MG63 (cell line): ENCODE results near the gene ADSS1. TPM values are rescaled to one million over a fixed set of nuclear protein-coding genes. Genes with fewer than 3 reads are reported as not detected.

Experiments
- DNase-seq: peaks from one replicate; pipeline ENCODE4 v3.0.0-alpha.2; 2020
- H3K27me3 ChIP-seq: fragments of 250-450 bp; sonication (Bioruptor Pico); 2 replicates; pipeline ENCODE4 v1.5.1; 2020; ENCODE audit warnings: mild to moderate bottlenecking, moderate library complexity
- H3K36me3 ChIP-seq: fragments of 250-450 bp; sonication (Bioruptor Pico); 2 replicates; pipeline ENCODE4 v1.5.1; 2020; ENCODE audit warnings: mild to moderate bottlenecking, moderate library complexity
- H3K4me3 ChIP-seq: fragments of 250-450 bp; sonication (Bioruptor Pico); 2 replicates; pipeline ENCODE4 v1.5.1; 2020; ENCODE audit warnings: mild to moderate bottlenecking, moderate library complexity
- H3K9me3 ChIP-seq: fragments of 250-450 bp; sonication (Bioruptor Pico); 2 replicates; pipeline ENCODE4 v1.5.1; 2020; ENCODE audit warnings: mild to moderate bottlenecking, moderate library complexity
- total RNA-seq: library from RNA; depleted of rRNA; stranded (reverse); fragments of >200 nt; shearing (Covaris generic); gene quantifications from 2 replicates; pipeline ENCODE4 v1.2.3, GENCODE V29; 2014; ENCODE audit warnings: low replicate concordance; rRNA removed

Gene ADSS1
- 4.0 and 4.2 TPM in 2 replicates for total RNA-seq

DNA sequence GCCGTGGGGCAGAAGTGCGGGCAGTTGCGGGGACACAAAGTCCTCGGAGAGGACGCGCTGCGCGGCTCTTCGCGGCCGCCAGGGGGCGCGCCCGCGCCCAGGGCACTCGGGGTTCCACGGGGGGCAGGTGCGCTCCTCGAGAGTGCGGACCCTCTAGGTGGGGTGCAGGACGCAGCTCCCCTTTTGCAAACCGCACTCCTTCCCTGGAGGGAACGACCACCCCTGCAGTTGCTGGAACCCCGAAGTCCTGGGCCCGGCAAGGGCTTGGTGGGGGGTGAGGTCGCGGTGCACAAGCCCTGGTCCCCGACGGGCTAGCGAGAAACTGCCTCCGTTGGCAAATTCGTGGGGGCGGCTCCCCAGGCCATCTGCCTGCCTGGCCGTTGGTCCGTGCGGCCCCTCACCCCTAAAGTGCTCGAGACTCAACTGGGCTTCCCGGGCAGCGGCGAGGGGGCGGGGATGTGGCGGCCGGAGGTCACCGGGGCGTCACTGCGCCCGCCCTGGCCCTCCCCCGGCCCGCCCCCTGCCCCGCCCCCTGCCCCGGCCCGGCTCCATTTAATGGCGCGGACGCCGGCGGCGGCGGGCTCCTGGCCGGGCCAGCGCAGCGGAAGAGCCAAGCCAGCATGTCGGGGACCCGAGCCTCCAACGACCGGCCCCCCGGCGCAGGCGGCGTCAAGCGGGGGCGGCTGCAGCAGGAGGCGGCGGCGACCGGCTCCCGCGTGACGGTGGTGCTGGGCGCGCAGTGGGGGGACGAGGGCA, at the start of gene ADSS1:
TSS of gene ADSS1 (plus strand) at position 579 of the 756 bp plus-strand sequence. CDS start at position 621, 42 bp downstream.
- Histone ChIP-seq H3K27me3 (no peaks in the 10 kb centered on the region), H3K4me3 (peak within 1 kb of the TSS; percentile 34), H3K36me3 (no peaks in the 10 kb centered on the region; the same call in 1 of the 2 replicates), H3K9me3 (no peaks in the 10 kb centered on the region)
- DNase-seq: peak; percentile 61

DNA sequence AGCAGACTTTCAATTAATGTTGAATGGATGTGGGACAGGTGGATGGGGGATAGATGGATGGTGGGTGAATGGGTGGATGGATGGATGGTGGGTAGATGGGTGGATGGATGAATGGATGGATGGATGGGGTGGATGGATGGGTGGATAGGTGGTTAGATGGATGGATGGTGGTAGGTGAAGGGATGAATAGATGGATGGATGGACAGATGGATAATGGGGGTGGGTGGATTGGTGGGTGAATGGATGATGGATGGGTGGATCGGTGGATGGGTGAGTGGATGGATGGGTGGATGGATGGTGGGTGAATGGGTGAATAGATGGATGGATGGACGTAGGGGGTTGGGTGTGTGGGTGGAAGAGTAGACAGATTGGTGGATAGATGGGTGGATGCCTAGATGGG, 48.6 kb upstream of the ADSS1 start:
- Histone ChIP-seq H3K9me3 (no peaks in the 10 kb centered on the region), H3K36me3 (no peaks in the 10 kb centered on the region), H3K27me3 (no peaks in the 10 kb centered on the region), H3K4me3 (no peak overlapping the region)
- DNase-seq: no peak

DNA sequence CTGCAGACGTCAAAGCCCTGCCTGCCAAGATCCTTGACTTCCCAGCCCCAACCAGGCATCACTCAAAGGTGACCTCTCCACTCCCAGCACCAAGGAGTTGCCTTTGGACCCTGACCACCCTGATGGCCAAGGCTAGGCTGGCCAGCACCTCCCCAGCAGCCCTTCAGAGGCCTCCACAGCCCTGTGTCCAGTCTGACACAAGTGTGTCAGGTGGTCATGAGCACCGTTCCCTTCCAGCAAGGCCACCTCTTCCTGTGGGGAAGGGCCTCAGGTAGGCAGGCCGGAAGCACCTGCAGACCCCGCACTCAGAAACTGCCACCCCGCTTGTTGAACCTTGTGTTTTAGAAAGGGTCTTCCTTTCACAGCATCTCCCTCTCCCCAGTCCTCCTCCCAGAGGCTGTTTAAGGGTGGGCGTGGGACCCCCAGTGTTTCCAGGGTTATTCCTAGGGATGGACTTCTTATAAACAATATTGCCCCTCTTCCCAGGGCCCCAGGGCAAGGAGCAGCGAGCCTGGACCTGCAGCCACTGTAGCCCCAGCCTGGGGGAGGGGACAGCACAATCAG, 47.8 kb upstream of the ADSS1 start:
- DNase-seq: no peak
- no peak overlapping the region for H3K4me3 ChIP-seq
- H3K36me3 ChIP-seq: no peaks in the 10 kb centered on the region
- no peaks in the 10 kb centered on the region for H3K9me3 ChIP-seq
- H3K27me3 ChIP-seq: no peaks in the 10 kb centered on the region

DNA sequence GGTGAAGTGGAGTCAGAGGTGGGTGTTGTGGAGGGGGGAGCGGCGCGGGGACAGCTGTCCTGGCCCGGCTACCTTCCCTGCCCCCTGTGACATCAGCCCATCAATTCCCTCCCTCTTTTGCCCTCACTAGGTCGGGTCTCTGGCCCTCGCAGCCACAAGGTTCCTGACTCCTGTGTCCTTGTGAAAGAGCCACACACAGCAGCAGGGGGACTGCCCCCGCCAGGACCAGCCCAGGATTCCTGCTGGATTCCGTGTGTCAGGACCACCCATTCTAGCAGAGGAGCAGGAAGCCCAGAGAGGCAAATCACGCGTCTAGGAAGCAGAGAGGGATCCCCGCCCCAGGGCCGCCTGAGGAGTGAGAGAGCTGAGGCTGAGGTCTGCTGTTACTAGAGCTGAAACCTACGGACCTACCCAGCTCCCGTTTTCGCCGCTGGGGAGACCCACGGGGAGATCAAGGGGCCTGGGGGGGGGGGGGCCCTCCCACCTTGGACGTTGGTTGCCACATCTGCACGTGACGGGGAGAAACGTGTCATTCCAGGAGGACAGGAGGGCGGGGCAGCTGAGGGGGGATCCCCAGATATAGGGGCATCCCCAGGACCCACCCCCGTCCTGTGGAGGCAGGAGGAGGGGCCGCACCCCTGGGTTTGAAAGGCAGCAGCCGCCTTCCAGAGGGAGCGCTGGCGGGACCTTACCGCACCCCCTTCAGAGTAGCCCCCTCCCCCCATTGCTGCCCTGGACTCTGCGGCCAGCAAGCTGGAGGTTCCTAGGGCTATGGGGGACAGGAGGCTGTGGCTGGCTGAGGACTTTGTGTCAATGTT, 47.1 kb upstream of the ADSS1 start:
- Histone ChIP-seq H3K9me3 (no peaks in the 10 kb centered on the region), H3K36me3 (no peaks in the 10 kb centered on the region), H3K27me3 (no peaks in the 10 kb centered on the region), H3K4me3 (no peak overlapping the region)
- DNase-seq: no peak

DNA sequence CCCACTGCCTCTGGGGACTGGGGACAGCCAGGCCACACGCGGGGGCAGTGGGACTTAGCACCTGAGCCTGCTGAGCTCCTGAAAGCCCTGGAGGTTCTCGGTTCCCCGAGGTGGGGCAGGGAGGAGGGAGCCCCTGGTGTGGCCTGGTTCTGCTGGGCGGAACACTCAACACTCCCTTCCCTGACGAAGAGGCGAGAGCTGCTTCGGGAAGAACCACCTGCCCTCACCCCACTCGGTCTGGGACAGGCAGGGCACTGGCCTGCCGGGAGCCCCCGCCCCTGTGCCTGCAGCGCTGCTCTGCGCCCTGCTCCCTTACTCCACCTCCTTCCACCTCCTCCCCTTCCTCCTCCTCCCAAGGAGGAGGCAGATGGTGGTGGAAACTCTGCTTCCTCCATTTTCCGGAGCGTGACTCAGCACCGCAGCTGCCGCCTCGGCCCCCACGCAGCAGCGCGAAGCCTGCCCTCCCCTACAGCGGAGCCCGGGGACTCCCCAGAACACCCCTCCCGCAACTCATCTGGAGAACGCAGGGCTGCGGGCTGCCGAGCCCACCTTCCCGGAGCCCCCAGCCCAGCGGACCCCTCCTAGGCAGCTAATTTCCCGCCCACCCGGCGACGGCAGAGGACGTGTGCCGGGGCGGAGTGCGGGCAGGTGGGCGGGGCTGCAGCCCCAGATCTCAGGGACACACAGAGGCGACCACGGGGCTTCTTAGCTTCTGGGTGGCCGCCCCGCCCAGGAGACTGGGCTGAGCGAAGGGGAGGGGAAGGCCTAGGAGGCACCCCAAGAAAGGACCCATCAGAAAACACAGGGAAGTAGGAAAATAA, 46.3 kb upstream of the ADSS1 start:
- peak; percentile 60 for DNase-seq
- no peaks in the 10 kb centered on the region for H3K27me3 ChIP-seq
- no peaks in the 10 kb centered on the region for H3K36me3 ChIP-seq
- peak overlapping the region; percentile 34 for H3K4me3 ChIP-seq
- H3K9me3 ChIP-seq: no peaks in the 10 kb centered on the region

DNA sequence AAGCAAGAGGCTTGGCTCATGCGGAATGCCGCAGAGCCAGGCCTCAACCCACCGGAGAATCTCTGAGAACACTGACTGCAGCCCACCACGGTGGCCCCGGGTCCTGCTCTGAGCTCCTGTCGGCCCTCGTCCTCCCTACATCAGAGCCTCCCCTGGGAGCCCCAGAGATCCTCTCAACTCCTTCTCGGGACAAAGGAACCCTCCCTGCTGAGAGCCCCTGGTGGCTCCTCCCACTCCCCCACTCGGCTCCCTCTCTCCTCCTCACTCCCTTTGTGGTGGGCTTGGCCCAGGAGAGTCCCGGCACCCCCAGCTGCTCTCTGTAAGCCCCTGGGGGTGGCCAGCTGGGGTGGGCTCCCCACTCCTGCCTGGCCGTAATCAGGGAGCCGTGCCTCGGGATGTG, 45.7 kb upstream of the ADSS1 start:
- no peaks in the 10 kb centered on the region for H3K27me3 ChIP-seq
- H3K4me3 ChIP-seq: peak overlapping the region; percentile 34
- no peaks in the 10 kb centered on the region for H3K36me3 ChIP-seq
- H3K9me3 ChIP-seq: no peaks in the 10 kb centered on the region
- DNase-seq: no peak

DNA sequence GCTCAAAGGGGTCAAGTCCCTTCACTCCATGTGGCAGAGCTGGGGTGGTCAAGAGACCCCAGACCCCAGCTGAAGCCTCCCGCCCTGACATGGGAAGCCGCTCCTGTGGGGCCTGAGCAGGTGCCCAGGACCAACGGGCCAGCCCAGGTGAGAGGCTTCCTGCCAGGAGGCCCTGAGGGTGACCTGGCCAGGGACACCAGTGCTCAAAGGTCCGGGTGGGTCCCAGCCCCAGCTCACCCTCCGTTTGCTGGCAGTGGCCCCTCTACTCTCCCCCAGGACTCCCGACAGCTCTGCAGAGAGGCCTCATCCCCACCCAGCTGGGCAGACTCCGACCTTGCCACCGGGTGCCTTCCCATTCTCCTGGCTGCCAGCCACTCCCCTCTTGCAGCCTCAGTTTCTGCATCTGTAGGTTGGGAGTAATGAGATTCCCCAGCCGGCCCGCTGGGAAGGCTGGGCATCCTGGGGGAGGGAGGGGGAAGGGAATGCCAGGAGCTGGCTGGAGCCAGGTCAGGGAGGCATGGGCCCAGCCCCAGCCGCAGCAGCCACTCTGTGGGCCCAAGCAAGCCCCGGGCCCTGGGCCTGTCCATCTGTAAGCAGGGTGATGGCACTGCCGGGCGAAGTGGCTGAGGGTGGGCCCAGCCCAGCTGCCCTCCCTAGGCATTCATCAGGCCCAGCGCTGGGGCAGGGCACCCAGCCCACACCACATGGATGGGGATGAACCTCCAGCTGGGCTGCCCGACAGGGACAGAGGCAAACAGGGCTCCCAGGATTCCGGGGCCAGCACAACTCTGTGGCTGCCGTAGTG, 44.9 kb upstream of the ADSS1 start:
- Histone ChIP-seq H3K9me3 (no peaks in the 10 kb centered on the region), H3K36me3 (no peaks in the 10 kb centered on the region), H3K4me3 (no peak overlapping the region), H3K27me3 (no peaks in the 10 kb centered on the region)
- DNase-seq: no peak

DNA sequence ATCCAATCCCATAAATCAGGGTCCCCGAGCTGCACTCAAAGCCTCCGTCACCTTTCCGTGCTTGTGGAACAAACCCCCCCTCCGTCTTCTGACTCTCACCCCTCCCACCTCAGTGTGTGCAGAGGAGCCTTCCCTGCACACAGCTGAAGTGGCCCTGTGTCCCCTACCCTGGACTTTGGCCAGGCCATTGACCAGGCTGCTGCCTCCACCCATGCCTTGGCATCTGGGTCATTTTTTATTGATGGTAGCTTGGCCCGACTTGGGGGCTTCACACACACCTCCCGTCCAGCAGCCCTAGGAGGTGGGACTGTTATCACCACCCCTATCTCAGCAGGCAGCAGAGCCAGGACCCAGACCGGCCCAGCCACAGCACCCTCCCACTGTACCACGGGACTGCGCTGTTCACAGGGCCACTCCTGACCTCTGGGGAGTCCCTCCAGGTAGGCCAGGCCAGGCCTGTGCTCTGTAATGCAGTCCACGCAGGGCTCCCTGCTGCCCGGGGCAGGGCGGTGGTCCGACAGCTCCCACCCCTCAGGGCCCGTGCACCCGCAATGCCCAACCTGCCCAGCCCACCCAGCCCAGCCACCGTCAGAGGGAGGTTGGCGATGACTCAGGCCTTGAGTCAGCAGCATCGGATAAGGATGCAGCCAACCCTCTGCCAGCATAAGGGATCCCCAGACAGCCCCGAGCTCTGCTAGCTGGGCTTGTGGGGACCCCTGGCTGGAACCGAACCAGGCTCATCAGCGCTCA, 43.8 kb upstream of the ADSS1 start:
- Histone ChIP-seq H3K4me3 (peak overlapping the region; percentile 40; the same call in 1 of the 2 replicates), H3K36me3 (no peaks in the 10 kb centered on the region), H3K27me3 (no peaks in the 10 kb centered on the region), H3K9me3 (no peaks in the 10 kb centered on the region)
- peak; percentile 84 for DNase-seq

DNA sequence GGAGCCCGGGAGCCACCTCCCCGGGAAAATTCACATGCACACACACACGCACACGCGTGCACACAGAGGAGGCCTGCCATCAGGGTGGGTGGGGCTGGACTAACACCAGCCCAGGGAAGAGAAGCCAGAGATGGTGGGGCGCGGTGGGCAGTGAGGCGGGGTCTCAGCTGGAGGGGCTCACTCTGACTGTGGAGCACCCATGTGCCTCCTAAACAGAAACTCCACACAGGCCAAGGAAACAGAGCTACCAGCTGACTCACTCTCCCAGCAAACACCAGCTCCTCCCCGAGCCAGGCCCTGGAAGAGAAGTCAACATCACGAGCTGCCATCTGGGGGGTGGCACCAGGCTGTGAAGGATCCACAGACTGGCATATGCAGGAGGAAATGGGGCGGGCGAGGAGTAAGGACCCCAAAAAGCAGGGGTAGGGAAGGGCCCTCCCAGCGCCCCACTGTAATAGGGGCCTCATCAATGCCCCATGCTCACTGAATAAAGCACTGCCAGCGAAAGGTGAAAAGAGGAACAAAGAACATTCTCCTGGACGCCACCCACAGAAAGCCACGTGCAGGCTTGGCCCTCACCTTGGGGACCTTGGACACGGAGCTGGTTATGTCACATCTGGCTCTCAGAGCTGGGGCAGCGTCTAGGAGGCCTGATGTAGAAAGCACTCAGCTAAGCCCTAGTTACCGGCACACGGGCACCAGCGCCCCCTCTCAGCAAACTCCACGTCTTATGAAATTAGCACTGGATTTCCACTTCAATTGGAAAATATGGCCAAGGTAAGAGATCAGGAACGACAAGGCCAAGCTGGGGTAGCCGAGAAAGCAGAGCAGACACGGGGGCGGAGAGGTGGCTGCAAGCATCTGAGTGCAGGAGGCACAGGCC, 43.0 kb upstream of the ADSS1 start:
- Histone ChIP-seq H3K9me3 (no peaks in the 10 kb centered on the region), H3K4me3 (peak overlapping the region; percentile 40)
- DNase-seq: peak; percentile 82

DNA sequence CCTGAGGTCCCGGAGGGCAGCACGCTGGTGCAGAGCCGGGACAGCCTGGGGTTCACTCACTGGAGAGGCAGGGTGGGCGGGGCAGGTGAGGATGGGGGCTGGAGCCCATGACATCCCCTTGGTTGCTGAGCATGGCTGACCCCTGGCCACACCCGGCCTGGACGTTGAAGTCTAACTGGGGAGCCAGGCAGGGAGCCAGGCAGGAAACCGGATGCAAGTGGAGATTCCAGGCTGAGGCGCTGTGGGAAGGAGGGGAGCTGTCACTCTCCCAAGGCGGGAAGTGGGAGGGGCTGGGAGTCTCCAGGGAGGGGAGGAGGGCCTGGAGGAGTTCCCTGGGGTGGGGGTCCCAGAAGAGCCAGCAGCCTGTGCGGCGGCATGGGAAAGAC, 42.3 kb upstream of the ADSS1 start:
- Histone ChIP-seq H3K36me3 (no peaks in the 10 kb centered on the region), H3K27me3 (no peaks in the 10 kb centered on the region), H3K4me3 (peak overlapping the region; percentile 40), H3K9me3 (no peaks in the 10 kb centered on the region)
- peak; percentile 93 for DNase-seq

More for the DNA sequence above, 43.0 kb upstream of the ADSS1 start:
- no peaks in the 10 kb centered on the region for H3K36me3 ChIP-seq
- H3K27me3 ChIP-seq: no peaks in the 10 kb centered on the region

DNA sequence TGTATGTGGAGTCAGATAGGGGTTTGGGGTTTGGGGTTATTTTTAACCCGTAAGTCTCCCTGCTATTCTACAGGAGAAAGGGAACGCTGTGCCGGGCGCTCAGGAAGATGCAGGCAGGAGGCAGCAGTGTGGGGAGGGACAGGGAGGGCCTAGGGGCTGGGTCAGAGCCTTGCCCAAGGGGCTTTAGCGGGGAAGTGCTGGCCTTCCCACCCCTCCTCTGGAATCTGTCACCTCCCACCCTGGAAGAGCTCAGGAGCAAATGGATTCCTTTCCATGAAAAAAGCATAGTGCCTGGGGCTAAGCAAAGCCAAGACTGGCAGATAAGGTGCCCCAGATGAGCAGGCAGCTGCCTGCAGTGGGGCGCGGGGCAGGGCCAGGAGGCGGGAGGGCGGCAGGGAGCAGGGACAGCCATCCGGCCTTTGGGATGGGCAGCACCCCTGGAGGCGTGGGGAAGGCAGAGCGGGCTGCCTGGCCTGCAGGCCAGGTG, 41.9 kb upstream of the ADSS1 start:
- Histone ChIP-seq H3K36me3 (no peaks in the 10 kb centered on the region), H3K4me3 (peak overlapping the region; percentile 40), H3K27me3 (no peaks in the 10 kb centered on the region), H3K9me3 (no peaks in the 10 kb centered on the region)
- peak; percentile 32 for DNase-seq

DNA sequence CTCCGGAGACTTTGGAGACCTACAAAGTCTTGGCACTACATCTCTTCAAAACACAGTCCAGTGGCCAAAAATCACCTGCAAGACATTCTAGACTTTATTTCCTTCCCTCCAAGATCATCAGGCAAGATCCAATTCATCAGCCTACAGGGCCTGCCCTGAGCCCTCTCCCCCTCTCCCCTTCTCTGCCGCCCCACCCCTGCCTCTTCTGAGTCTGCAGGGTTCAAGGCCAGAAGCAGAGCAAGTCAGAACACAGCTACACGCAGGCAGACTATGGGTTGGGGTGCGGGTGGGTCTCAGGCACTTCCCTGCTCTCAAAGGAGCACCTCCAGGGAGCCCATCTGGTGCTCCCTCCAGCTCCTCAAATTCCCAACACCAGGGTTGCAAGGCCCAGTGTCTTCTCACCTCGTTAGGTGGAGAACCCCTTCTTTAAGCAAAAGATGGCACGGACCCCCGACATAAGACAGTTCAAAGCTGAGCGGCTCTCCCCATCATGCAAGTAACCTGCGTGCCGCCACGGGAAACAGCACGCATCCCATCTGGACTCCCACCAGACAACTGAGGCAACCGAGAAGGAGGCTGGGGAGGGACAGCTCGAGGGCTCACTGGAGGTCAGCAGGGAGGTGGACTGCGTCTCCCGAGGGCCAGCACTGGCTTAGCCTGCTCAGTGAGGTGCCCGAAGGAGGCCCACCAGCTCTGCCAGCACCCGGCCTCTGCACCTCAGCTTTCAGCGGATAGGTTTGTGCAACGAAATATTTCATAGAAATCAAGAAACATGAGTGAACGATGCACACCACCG, 40.2 kb upstream of the ADSS1 start:
- no peak for DNase-seq
- H3K9me3 ChIP-seq: no peaks in the 10 kb centered on the region

DNA sequence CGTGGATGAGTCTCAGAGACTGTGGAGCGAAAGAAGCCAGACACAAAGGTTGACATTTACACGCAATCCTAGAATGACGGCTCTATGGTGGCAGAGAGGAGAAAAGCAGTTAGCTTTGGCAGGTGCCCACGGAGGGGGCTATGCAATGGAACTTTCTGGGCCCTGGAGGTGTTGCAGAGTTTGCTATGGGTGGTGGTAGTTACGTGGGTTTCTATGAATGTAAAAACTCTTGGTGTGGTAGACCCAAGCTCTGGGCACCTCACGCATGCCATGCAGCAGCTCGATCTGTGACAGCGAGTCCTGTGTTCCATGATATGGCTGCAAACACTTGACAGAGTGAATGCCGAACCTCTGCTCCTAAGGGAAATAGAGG, 39.6 kb upstream of the ADSS1 start:
- Histone ChIP-seq H3K9me3 (no peaks in the 10 kb centered on the region), H3K4me3 (no peak overlapping the region), H3K27me3 (no peaks in the 10 kb centered on the region), H3K36me3 (no peaks in the 10 kb centered on the region)
- DNase-seq: no peak

More for the DNA sequence above, 40.2 kb upstream of the ADSS1 start:
- H3K27me3 ChIP-seq: no peaks in the 10 kb centered on the region
- no peak overlapping the region for H3K4me3 ChIP-seq
- no peaks in the 10 kb centered on the region for H3K36me3 ChIP-seq
